Retina (tissue), 1 donor: ENCODE measurements around the gene SOX1.

Source experiments
- DNase-seq: peaks from one replicate; pipeline ENCODE4 v3.0.0-alpha.2; 2016

SOX1 gene

DNA sequence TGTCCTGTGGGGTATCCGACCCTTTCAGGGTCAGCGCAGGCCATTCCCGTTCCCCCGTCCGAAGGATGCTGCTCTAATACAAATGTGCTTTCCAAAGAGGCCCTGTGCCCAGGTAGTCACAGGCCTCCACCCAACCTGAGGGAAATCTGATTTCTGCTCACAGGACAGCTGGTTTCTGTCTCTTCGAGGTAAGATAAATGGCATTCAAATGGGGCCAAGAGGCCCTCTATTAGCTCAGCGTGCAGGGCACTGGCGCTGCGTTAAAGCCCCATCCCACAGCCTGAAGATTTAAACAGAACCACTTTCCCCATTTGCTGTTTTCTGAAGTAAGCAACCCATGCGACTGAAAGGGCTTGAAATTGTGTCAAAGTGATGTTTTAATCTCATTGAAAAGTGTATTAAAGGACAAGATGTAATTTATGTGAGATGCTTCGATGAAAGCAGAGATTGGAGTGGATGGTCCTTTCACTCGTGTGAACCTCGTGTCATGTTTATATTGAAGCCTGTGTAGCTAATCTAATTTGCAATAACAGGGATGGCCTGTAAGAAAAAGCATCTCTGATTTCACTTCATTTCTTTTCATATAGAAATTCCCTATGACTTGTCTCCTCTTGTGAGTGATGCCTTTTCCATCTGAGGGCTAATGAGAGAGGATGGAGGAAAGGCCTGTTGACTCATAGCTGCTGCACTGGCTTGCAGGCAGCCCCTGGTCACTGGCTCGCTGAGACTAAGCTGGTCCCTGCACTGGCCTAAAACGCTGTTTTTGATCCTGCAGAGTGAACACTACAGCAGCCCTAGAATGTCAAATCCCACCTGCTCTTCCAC, 7.3 kb upstream of the SOX1 start:
- DNase-seq: peak; percentile 47

DNA sequence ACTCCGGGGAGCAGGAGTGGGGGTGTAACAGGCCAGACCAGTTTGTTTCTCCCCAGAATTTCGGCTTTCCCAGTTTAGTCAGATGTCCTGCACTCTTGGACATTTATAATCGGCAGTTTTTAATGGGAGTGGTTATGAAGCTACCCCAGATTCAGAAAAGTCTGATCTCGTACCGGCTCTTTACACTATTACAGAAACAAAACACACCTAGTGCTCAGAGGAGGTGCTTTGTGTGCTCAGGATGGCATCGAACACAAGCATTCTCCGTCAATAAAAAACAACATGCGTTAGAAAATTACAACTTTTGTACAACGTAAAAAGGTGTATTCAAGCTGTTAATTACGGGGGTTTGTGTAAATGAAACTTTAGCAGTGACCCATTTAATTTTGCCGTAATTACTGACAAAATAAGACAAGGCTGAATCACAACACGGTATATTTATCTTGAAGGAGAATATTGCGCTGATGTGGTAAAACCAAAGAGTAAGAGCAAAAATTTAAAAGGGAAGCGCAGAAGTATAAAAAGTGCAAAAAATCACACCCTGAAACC, 6.6 kb upstream of the SOX1 start:
- DNase-seq: no peak

DNA sequence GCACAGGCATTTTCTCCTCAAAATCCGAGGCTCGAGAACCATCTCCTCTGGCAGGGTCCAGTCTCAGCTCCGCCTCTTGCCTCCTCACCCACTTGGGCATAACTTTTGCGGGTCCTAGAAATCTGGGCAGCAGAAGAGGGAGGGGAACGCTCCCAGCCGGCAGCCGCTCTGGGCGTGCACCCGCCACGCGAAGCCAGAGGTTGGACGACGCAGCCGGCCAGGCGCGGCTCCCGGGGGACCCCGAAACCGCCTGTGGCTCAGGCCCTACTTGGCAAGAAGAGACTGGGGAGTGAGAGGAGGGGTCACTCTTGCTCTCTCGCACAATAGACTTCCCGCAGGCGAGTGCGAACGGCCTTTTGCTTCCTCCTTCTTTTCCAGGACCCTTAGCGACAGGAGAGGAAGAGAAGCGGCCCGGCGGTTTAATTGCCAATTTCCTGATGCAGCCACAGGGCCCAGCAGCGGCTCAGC, 6.0 kb upstream of the SOX1 start:
- peak; percentile 68 for DNase-seq

DNA sequence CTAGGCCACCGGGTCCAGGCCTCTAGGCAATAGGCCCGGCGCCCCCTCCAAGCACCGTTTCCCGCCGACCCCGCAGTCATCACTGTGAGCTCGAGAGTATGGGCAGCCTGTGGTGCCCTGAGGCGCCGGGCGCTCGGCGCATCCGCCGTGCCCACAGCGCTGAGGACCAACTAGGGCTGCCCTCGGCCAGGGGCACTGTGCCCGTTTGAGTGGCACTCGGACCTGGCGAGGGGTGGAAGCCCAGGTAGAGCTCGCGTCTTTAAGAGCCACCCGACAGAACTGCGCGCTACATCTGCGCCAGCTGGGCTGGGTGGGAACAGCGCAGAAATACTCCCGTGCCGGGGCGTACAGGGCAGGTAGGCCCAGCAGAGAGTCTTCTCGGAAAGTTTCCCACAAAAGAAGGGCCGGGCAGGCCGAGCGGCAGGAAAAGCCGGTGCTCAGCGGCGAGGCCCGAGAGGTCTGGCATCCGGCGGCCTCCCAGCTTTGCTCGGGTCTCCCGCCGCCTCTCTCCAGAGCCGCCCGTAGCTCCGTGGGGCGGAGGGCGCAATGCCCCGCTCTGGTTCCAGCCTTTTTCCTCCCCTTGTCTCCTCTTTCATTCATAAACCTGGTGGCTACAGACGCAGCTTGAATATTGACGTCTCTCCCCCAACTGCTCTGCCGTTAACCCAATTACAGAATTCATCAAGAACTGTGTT, 5.4 kb upstream of the SOX1 start:
- peak; percentile 74 for DNase-seq

DNA sequence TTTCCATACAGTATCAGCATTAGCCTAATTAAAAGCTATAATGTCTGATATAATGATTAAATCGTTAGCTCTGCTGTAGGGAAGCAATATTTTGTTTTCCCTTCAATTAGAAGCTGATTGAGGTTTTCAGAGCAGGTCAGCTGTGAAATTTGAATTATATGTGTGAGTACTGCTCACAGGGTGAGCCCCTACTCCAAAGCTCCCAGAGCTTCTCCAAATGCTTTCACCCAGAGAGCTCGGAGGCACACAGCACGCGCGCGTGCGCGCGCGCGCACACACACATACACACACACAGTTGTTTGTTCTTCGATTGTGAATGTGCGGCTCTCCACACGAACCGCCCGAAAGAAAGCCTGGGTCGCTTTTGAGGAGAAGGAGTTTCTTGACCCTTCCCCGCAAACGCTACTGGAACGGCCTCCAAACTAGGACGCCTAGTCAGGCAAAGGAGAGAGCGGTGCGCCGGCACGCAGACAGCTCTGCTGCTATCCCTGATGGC, 4.8 kb upstream of the SOX1 start:
- no peak for DNase-seq

DNA sequence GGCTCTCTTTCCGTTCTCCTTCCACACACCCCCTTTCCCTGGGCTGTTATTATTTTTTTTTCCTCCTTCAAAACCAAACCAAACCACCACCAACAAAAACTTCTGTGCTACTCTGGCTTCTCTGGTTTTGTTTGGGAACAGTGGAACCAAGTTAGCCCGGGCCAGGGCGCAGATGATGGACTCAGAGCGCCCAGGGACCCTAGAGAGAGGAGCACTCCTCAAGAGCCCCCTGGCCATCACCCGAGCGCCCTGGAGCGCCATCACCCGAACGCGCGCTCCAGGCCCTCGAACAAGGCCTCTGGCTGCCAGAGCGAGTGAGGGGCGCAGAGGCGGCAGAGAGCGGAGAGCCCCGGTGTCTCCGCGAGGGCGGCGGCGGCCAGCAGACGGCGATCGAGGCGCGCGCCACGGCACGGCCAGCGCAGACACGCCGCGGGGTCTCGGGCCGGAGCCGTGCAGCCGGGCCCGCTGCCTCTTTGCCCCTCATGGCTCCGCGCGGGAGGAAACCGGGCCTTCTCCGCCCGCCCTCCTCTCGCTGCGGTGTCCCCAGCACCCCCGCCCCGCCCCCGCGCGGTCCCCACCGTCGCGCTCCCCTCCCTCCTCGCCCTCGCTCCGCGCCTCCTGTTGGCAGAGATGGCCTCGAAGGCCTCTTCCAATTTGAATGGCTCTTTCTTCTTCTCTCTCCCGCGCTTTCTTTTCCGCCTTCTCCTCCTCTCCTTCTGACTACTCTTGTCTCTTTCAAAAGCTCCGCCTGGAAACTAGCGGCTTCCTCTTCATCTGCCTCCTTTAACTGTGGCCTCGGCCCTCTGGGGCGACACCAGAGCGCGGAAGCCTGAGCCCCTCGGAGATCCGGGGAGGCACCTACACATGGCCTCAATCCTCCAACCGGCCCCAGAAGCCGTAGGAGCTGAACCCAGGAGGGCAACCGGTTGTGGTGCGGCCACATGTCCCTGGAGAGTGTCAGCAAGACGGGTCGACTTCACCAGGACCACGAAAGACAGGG, 4.1 kb upstream of the SOX1 start:
- DNase-seq: peak; percentile 85

DNA sequence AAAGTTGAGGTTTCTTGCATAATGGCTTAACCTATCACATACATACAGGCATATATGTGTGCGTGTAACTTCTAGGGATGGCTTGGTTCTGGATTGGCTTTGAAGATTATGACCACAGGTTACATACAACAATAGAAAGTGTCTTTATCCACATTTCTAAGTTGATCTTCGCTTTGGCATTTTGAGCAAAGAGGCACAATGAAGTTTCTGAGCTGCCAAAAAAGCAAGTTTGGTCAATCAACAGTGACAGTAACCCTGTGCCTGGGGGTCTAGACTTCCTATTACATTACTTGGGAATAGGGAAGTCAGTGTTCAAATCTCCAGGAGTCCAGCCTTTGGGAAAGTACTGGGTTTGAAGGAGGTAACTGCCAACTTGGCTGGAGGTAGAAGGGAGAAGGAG, 3.1 kb upstream of the SOX1 start:
- DNase-seq: no peak

DNA sequence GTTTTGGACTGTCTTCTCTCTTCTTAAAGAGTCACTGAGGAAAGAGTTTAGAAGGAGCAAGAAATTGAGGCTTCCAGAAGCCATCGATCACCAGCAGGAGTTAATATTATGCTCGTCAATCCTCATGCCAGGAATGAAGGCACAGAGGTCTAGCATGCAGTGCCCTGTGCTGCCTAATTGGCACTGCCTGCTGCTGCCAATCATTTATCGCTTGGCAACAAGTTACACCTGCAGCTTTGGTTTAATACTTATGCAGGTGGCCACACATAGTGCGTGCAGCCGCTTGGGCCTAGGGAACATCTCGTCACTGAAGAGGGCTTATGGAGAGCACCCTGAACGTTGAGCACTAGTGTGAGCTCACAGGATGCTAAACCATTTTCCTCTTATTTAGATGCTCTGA, 2.7 kb upstream of the SOX1 start:
- no peak for DNase-seq

DNA sequence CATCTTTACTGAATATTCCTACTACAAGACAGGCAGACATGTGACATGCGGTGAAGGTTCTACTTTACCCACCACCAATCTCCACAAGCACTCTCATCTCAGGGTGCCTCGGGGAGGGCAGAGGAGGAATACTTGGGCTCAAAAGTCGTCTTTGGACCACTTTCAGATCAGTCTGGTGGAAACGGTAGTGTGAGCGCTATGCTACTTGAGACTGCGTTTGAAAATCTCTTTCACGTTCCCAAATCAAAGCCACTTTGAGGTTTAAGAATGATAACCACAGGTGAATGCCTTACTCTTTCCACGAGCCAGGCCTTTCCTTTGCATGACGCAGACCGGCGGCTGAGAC, 1.5 kb upstream of the SOX1 start:
- no peak for DNase-seq

DNA sequence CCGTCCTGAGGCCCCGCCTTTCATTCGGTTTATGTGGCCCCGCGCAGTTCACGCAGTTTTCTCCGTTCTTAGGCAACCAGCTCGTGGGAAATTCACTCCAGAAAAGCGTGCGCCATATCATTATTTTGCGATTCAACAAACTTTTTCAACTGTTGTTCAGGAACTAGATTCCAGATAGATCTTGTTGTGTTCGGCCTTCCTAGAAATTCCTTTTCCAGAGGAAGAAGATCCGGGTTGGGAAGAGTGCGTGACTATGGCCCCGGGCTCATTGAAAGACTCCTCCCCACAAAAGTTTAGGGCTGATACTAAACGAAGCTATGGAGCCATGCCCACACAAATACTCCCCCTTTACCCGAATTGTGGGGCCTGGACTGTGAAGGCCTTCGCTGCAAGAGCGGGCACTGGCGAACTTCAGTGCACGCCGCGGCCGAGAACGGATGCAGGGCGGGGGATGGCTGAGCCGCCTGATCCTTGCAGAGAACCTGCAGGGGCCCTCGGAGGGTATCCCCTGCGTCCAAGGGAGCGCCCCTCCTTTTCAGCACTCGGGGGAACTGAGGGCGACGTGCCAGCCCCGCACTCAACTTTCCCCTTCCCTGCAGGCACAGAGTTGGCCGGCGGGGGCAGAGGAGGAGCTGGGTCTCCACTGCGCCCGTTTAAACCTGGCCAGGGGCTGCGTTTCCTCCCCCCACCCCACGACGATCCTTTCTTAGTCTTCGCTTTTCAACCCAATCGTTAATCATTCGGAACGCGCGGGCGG, 904 bp upstream of the SOX1 start:
- DNase-seq: peak; percentile 89

DNA sequence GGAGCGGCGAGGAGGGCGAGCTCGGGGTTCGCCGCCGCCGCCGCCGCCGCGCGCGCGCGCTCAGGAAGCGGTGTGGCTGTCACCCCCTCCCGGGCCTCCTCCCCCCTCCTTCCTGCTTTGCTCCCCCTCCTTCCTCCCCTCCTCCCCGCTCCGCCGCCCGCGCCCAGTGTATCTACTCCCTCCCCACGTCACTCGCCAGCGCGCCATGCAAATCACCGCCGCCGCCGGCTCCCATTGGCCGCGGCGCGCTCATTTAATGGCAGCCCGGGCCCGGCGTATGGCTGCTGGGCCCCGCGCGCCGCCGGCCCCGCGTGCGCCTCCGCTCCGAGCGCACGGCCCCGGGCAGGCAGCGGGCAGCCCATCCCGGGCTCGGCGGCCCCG, 335 bp upstream of the SOX1 start:
- no peak for DNase-seq

DNA sequence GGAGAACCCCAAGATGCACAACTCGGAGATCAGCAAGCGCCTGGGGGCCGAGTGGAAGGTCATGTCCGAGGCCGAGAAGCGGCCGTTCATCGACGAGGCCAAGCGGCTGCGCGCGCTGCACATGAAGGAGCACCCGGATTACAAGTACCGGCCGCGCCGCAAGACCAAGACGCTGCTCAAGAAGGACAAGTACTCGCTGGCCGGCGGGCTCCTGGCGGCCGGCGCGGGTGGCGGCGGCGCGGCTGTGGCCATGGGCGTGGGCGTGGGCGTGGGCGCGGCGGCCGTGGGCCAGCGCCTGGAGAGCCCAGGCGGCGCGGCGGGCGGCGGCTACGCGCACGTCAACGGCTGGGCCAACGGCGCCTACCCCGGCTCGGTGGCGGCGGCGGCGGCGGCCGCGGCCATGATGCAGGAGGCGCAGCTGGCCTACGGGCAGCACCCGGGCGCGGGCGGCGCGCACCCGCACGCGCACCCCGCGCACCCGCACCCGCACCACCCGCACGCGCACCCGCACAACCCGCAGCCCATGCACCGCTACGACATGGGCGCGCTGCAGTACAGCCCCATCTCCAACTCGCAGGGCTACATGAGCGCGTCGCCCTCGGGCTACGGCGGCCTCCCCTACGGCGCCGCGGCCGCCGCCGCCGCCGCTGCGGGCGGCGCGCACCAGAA, 1.1 kb downstream of the SOX1 start:
- peak; percentile 51 for DNase-seq

DNA sequence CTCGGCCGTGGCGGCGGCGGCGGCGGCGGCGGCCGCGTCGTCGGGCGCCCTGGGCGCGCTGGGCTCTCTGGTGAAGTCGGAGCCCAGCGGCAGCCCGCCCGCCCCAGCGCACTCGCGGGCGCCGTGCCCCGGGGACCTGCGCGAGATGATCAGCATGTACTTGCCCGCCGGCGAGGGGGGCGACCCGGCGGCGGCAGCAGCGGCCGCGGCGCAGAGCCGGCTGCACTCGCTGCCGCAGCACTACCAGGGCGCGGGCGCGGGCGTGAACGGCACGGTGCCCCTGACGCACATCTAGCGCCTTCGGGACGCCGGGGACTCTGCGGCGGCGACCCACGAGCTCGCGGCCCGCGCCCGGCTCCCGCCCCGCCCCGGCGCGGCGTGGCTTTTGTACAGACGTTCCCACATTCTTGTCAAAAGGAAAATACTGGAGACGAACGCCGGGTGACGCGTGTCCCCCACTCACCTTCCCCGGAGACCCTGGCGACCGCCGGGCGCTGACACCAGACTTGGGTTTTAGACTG, 1.7 kb downstream of the SOX1 start:
- no peak for DNase-seq

DNA sequence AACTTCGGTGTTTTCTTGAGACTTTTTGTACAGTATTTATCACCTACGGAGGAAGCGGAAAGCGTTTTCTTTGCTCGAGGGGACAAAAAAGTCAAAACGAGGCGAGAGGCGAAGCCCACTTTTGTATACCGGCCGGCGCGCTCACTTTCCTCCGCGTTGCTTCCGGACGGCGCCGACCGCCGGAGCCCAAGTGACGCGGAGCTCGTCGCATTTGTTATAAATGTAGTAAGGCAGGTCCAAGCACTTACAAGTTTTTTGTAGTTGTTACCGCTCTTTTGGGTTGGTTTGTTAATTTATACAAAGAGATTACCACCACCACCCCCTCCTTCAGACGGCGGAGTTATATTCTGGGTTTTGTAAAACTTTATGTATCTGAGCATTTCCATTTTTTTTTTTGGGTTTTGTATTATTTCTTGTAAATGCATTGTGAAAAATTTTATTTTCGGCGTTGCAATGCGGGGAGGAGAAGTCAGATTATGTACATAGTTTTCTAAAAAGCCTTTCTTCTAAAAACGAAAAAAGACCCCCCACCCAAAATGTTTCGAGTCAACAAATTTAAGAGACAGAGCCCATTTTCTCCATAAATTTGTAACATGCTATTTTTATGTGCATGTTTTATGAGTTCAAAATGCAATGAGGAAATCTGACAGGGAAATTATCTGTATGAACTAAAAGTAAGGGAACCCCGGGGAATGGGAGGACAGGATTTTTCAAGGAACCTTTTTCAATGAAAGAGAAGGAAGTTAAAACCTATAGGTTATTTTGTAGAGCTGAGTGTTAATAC, 2.3 kb downstream of the SOX1 start:
- peak; percentile 59 for DNase-seq

DNA sequence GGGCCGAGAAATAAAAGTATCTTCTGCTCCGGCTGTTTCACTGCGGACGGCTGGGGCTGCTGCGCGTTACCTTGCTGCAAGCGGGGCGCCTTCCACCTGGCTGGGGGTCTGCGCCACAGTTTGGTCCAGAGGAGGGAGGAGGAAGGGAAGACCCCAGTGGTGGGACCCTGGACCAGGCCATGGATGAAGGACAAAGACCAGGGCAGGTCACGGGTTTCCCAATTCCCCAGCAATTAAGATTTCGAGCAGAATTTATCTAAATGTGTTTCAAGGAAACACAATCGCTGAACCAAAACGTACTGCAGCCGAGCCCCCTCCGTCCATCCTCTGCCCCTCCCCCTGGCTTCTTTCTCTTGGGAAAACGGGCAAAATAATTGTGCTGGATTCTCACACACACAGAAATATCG, 2.9 kb downstream of the SOX1 start:
- peak; percentile 56 for DNase-seq

DNA sequence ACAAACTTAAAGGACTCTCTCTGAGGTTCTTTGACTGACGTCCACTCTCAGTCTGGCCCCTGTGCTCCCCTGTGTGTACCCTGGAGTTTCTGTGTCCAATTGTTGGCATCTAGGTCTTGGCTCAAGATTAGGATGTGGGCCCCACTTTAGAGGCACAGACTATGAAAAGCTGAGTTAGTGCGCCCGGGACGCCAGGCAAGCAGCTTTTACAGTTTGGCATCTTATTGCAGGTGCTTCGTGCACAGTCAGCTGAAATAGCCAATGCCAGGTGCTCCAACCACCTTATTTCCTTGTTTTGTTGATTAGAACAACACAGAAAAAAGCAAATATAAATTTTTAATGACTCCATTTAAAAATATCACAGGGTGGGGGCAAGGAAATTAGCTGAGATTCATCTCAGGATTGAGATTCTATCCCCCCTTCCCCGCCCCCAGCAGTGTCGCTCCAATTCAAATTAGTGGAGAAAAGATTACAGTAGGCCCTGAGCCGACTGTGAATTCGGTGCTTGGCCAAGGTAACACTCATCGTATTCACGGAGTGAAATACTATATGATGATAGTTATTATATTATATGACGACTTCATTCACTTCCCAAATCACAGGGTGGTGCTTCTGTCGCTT, 4.3 kb downstream of the SOX1 start:
- peak; percentile 43 for DNase-seq

DNA sequence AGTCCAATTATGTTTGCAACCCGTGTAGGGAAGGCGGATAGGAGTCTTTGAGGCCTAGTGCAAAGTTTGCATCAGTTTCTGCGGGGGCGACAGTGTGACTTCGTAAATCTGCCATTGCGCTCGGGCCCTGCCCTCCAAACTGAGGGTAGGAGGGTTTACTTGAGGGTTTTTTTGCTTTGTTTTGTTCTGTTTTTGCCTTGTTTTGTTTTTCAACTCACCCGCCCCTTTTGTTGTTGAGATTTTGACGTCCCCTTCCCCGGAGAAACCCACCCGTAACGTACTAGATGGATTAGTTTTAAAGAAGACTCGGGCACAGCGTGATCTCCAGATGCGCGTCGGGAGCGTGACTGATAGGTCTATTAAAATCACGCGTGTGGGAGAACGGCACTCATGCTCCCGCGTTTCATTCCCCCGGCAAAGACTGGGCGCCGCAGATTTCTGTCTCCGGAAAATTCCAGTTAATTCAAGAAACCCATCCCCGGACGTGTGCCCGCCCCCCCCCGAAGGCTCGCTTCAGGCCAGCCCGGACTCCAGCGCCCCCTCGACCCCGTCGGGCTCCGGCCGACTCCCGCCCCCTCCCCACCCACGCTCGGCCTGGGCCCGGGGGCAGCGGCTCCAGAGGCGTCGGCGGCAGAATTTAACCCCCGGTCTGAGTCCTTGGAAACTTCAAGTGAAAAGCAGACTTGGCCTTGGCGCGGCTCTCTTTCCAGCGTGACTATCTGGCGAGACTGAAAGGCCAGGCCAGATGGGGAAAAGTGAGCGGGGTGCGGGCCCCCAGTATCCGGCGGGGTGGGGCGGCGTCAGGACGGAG, 5.0 kb downstream of the SOX1 start:
- DNase-seq: no peak

DNA sequence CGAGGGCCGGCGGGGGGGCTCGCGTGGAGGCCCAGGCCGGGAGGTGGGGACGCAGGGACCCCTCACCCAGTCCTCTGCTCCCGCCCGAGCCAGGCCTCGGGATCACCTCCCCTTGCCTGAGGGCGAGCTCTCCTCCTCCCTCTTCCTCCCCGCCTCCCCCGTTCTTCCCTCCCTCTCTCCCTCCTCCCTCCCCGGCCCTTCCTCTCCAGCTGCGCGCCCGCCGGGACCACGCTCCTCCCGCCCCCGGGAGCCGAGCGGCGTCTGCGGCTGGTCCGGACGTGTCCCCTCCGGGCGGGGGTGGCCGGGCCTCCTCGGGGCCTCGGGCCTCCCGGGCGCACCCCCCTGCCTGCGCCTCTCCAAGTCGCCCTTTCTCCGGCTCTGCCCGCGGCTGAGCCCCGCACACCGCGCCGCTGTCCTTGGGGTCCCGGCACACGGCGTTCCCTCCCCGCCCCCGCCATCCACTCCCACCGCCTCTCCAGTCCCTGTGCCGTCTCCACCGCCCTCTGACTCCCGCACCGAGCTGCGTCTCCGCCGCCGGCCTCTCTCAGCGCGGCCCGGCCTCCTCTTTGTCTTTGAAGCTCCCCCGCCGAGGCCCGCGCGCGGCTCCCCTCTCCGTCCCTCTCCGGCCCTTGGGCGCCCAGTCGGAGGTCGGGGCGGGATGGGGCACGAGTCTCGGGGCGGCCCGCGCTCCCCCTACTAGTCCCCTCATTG, 5.7 kb downstream of the SOX1 start:
- peak; percentile 71 for DNase-seq
